Activated gamma-delta T cell treated with Interleukin-2 at 50 U/mL for 16 hours (primary cell): ENCODE data around the gene SCGB1C2.

ENCODE experiments used
- DNase-seq: peaks from one replicate; pipeline ENCODE4 v3.0.0-alpha.2; 2020

SCGB1C2 gene

GRCh38 chr17:173166-173911, 36.0 kb downstream of the SCGB1C2 start:
- no peak for DNase-seq

DNA sequence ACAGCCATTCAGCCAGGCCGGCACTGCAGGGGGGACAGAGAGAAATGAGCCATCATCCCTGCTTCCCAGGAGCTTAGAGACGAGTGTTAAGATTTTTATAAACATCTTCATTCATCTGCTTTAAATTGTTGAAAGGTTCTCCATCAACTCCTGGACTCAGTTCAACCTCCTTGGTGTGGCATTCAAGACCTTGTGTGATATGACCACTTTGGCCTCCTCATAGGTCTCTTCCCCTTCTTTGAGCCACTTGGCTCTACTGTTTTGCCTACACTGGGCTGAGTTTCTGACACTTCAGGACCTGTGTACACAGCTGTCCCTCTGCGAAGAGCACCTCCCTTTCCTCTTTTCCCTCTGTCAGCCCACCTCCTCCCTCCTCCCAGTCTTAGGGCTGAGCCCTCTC, 39.8 kb downstream of the SCGB1C2 start:
- no peak for DNase-seq

- no peak for DNase-seq
These were observed 40.4 kb downstream of the SCGB1C2 start for GRCh38 chr17:177762-178161.

GRCh38 chr17:178292-179065, 41.1 kb downstream of the SCGB1C2 start:
- no peak for DNase-seq

DNA sequence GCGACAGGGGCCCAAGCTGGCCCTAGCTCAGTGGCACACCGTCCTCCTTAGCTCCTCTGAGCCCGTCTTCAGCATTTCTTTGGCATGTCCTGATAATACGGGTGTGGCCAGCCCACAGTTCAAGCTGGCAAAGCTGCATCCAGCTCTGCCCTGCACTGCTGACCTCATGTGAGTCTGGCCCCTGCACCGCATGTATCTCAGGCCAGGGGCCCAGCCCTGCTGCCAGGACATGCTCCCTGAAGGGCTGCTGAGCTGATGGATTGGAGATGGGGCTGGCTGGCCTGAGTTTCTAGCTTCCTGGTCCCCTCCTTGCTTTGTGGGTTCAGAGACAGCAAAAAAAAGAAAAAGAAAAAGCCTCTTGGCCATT, 41.7 kb downstream of the SCGB1C2 start:
- no peak for DNase-seq

DNA sequence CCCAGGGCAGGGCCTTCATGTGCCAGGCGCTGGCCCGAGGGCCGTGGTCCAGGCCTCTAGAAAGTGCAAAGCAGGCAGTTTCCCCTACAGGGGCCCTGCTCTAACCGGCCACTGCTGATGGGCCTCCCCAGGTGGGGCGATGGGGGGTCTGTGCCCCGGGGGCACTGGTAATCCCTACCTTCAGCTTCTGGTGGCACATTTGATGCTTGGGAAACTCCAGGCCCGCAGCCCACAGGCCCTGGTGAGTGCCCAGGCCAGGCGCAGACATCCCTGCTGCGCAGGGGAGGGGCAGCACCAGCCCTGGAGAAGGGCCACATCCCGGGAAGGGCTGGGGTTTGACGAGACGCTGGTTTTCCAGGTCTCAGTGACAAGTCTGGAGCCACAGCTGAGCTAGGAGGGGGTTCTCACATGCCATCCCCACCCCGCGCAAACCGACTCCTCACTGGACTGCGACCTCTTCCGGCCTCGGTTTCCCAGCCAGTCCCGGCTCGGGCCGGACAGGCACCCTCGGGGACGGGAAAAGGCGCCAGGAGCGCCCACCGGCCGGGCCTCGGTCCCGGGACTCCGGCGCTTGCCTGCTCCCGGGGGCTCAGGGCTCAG, 42.5 kb downstream of the SCGB1C2 start:
- DNase-seq = no peak

DNA sequence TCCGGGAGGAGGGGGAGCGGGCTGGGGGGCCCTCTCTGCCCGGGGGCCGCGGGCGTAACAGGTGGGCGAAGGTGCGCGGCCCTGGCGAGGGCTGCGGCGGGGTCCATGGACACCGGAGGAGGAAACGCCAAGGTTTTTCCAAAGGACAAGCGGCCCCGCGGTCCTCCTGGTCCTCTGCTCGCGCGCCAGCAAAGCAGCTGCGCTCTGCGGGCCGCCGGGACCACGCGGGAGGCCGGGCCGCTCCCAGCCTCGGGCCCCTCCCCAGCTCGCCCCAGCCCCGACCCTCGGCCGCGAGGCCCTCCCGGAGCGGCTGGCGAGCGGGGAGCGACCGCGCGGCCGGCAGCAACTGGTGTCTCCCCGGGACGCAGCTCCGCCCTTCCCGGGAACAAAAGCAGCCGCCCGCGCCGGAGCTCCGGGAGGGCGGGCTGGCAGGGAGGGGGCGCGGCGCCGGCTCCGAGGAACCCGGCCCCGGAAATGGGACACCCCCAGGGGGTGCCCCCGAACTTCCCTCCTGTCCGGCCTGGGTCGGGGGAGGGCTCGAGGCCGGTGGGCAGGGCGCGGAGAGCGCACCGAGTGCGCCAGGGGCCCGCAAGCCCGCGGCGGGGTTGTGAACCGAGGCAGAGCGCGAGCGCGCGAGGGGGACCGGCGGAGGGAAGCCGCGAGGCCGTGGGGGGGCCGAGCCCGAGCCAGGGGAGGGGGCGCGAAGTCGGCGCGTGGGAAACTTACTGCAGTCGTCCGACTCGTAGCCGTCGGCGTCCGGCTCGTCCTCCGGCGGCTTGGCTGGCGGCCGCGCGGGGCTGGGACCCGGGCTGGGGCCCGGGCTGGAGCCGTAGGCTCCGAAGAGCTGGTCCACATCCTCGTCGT, 43.2 kb downstream of the SCGB1C2 start:
- DNase-seq = no peak

GRCh38 chr17:181245-182049, 44.1 kb downstream of the SCGB1C2 start, which contains the start of gene DOC2B:
Gene DOC2B (minus strand): TSS chr17:181650. CDS start chr17:181479, 171 bp downstream.
- DNase-seq = no peak

GRCh38 chr17:182050-182751, 44.8 kb downstream of the SCGB1C2 start:
- DNase-seq = no peak

DNA sequence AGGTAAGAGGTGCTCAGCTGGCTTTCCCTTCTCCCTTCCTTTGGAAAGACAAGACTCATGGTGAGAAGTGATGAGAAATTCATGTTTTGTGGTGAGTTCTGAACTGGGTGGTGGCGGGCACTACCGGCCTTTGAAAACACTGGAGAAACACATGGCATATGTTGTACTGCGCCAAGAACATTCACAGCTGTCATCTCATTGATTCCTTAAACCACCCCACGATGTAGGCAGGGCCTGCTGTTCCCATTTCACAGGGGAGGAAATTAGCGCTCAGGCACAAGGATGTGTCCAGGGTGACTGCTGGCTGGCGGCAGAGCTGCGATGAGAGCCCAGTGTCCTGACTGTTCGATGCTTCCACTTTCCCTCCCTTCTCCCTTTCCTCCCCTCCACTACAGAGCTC, 45.7 kb downstream of the SCGB1C2 start:
- no peak for DNase-seq

- DNase-seq = no peak
These were observed 48.2 kb downstream of the SCGB1C2 start for GRCh38 chr17:185445-186138.

GRCh38 chr17:187130-187529, 49.8 kb downstream of the SCGB1C2 start:
- DNase-seq = no peak
